NB4 (cell line): ENCODE data around the gene TIMP1.

ENCODE experiments used
- POLR2A ChIP-seq: IDR thresholded peaks from 2 replicates; pipeline ENCODE4 v1.6.1; 2011; ENCODE audit warnings: mild to moderate bottlenecking; ENCODE audit not compliant: insufficient read length; ENCODE audit errors: extremely low read depth
- TF ChIP-seq, protein P1 (sequence below): IDR thresholded peaks from one replicate; pipeline ENCODE4 v1.5.1; 2012; ENCODE audit warnings: low read depth, low read length

DNA sequence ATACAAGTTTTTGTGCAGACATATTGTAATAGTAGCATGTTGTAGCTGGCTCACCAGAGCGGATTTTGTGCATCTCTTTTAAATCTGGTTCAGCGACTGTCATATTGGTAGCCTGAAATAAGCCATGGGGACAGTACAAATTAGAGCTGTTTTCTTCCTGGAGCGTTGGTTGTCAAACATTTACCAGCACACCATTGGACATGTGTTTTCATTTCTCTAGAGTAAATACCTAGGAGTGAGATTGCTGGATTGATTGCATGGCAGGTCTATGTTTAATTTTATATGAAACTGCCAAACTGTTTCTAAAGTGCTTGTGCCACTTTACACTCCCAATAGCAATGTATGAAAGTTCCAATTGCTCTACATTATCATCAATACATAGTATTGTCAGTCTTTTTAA is 23.8 kb upstream of the TIMP1 start:
- TF ChIP-seq, protein P1, sequence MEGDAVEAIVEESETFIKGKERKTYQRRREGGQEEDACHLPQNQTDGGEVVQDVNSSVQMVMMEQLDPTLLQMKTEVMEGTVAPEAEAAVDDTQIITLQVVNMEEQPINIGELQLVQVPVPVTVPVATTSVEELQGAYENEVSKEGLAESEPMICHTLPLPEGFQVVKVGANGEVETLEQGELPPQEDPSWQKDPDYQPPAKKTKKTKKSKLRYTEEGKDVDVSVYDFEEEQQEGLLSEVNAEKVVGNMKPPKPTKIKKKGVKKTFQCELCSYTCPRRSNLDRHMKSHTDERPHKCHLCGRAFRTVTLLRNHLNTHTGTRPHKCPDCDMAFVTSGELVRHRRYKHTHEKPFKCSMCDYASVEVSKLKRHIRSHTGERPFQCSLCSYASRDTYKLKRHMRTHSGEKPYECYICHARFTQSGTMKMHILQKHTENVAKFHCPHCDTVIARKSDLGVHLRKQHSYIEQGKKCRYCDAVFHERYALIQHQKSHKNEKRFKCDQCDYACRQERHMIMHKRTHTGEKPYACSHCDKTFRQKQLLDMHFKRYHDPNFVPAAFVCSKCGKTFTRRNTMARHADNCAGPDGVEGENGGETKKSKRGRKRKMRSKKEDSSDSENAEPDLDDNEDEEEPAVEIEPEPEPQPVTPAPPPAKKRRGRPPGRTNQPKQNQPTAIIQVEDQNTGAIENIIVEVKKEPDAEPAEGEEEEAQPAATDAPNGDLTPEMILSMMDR = no peak
- TF ChIP-seq POLR2A = no peak
